ENCODE data around the gene FHL1. TPM values are rescaled to one million over a fixed set of nuclear protein-coding genes. Genes with fewer than 3 reads are reported as not detected.

Gene FHL1
- total and polyA plus RNA-seq, 2 donors (not counting 3 experiments of a cell fraction or from before 2014, with no cell fraction given) = 50.6 to 59.4 TPM

- no peaks in the 10 kb centered on the region for H3K36me3 ChIP-seq (ENCODE audit: control insufficient read depth in 2 of 2, extremely low read depth in 1 of 2, insufficient read depth in 2 of 2, low read length in 2 of 2)
- ChIA-PET POLR2A (interaction anchor here (0.6 kb wide), 1 partner anchor 303 kb away, joined by 3 read pairs; no protein-coding TSS in a partner anchor), CTCF (no interaction called here)
- H3K27me3 ChIP-seq (ENCODE audit: control insufficient read depth in 2 of 2, insufficient read depth in 2 of 2, low read length in 2 of 2) = no peaks in the 10 kb centered on the region
- no peaks in the 10 kb centered on the region for H3K9me1 ChIP-seq (replicated peaks; ENCODE audit: control insufficient read depth, extremely low read depth, insufficient read depth, low read length)
- no peaks in the 10 kb centered on the region for H3K79me2 ChIP-seq (ENCODE audit: control insufficient read depth, insufficient read depth, low read length)
- H3K9ac ChIP-seq (replicated peaks; ENCODE audit: extremely low read depth, insufficient read depth, low read length) = no peak overlapping the region
- FAIRE-seq (no peak), DNase-seq (ENCODE audit: low read depth, low spot score) (no peak)
- BruUV-seq (replicated peaks) = no TSS peak
- H3K4me3 ChIP-seq (replicated peaks in 1 of 3; ENCODE audit: insufficient read depth in 1 of 3, low read depth in 1 of 3, low read length in 3 of 3) = no peak overlapping the region
- H3K9me3 ChIP-seq (replicated peaks; ENCODE audit: control insufficient read depth, insufficient read depth, low read length) = no peaks in the 10 kb centered on the region
- no peak overlapping the region for H3K27ac ChIP-seq (ENCODE audit: insufficient read depth, low read depth, low read length)
- intact Hi-C loops (cut with micrococcal nuclease) (no loop called here), dilution Hi-C loops (cut with MboI; ENCODE audit: extremely low pct_ligation_motif_present, low sequenced_read_pairs) (no loop called here)
- H3K4me1 ChIP-seq (ENCODE audit: control insufficient read depth, extremely low read depth, insufficient read depth, low read length) = peaks cover 38% of the 10 kb centered on the region
- no peak overlapping the region for H2AFZ ChIP-seq (ENCODE audit: low read depth, low read length)
- H4K20me1 ChIP-seq (replicated peaks; ENCODE audit: control insufficient read depth, extremely low read depth, insufficient read depth, low read length) = no peaks in the 10 kb centered on the region
- no peak for TF ChIP-seq POLR2A (IDR thresholded peaks at IDR 0.05; ENCODE audit: low read depth, low read length)
- no peak for TF ChIP-seq EZH2 (IDR thresholded peaks at IDR 0.05; ENCODE audit: borderline replicate concordance, low read depth, low read length, severe bottlenecking)
- no peak overlapping the region for H3K4me2 ChIP-seq (ENCODE audit: insufficient read depth, low read length)
Measured at GRCh38 chrX:136193771-136194170, 46.4 kb downstream of the FHL1 start.

DNA sequence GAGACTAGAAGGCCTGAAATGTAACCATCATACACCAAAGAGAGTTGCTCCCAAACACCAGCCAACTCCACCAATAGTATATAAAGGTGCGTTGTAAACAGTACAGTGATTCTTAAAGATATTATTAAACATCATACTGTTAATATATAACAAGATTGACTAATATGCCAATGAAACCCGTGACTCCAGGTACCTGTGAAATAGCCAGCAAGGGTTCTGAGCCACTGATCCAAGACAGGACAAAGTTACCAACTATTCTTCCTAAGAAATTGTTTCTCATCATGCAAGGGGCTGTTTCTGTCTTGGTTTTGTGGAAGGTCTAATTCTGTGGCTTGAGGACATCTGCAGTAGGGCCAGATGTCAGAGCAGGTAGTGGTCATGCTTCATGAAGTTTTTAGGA lies 47.2 kb downstream of the FHL1 start:
- Histone ChIP-seq H2AFZ (ENCODE audit: low read depth, low read length) (no peak overlapping the region), H3K4me1 (ENCODE audit: control insufficient read depth, extremely low read depth, insufficient read depth, low read length) (peaks cover 31% of the 10 kb centered on the region), H3K9ac (replicated peaks; ENCODE audit: extremely low read depth, insufficient read depth, low read length) (no peak overlapping the region), H3K27me3 (ENCODE audit: control insufficient read depth in 2 of 2, insufficient read depth in 2 of 2, low read length in 2 of 2) (no peaks in the 10 kb centered on the region), H3K36me3 (ENCODE audit: control insufficient read depth in 2 of 2, extremely low read depth in 1 of 2, insufficient read depth in 2 of 2, low read length in 2 of 2) (no peaks in the 10 kb centered on the region), H3K4me2 (ENCODE audit: insufficient read depth, low read length) (no peak overlapping the region), H3K9me1 (replicated peaks; ENCODE audit: control insufficient read depth, extremely low read depth, insufficient read depth, low read length) (no peaks in the 10 kb centered on the region), H4K20me1 (replicated peaks; ENCODE audit: control insufficient read depth, extremely low read depth, insufficient read depth, low read length) (no peaks in the 10 kb centered on the region), H3K27ac (ENCODE audit: insufficient read depth, low read depth, low read length) (no peak overlapping the region), H3K79me2 (ENCODE audit: control insufficient read depth, insufficient read depth, low read length) (no peaks in the 10 kb centered on the region), H3K9me3 (replicated peaks; ENCODE audit: control insufficient read depth, insufficient read depth, low read length) (no peaks in the 10 kb centered on the region), H3K4me3 (replicated peaks in 1 of 3; ENCODE audit: insufficient read depth in 1 of 3, low read depth in 1 of 3, low read length in 3 of 3) (no peak overlapping the region)
- FAIRE-seq (no peak), DNase-seq (ENCODE audit: low read depth, low spot score) (no peak)
- POLR2A ChIA-PET = no interaction called here
- TF ChIP-seq JUN (IDR thresholded peaks at IDR 0.05; ENCODE audit: borderline replicate concordance, insufficient read depth, insufficient read length, low read depth) (no peak), POLR2A (IDR thresholded peaks at IDR 0.05; ENCODE audit: low read depth, low read length) (no peak), GATA2 (IDR thresholded peaks at IDR 0.05; ENCODE audit: insufficient read depth, insufficient read length, low read depth, low read length) (no peak), MYC (IDR thresholded peaks at IDR 0.05; ENCODE audit: low read depth, low read length) (no peak), EZH2 (IDR thresholded peaks at IDR 0.05; ENCODE audit: borderline replicate concordance, low read depth, low read length, severe bottlenecking) (no peak), FOS (IDR thresholded peaks at IDR 0.05; ENCODE audit: borderline replicate concordance, insufficient read depth, low read length) (no peak), POLR2AphosphoS5 (IDR thresholded peaks at IDR 0.05; ENCODE audit: insufficient read depth, low read depth, low read length) (no peak)
- TF ChIP-seq, protein P1, sequence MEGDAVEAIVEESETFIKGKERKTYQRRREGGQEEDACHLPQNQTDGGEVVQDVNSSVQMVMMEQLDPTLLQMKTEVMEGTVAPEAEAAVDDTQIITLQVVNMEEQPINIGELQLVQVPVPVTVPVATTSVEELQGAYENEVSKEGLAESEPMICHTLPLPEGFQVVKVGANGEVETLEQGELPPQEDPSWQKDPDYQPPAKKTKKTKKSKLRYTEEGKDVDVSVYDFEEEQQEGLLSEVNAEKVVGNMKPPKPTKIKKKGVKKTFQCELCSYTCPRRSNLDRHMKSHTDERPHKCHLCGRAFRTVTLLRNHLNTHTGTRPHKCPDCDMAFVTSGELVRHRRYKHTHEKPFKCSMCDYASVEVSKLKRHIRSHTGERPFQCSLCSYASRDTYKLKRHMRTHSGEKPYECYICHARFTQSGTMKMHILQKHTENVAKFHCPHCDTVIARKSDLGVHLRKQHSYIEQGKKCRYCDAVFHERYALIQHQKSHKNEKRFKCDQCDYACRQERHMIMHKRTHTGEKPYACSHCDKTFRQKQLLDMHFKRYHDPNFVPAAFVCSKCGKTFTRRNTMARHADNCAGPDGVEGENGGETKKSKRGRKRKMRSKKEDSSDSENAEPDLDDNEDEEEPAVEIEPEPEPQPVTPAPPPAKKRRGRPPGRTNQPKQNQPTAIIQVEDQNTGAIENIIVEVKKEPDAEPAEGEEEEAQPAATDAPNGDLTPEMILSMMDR (IDR thresholded peaks at IDR 0.05; ENCODE audit: extremely low read depth in 1 of 2, insufficient read depth in 1 of 2, low read depth in 1 of 2, low read length in 2 of 2) = no peak
- TF ChIP-seq, protein P2, sequence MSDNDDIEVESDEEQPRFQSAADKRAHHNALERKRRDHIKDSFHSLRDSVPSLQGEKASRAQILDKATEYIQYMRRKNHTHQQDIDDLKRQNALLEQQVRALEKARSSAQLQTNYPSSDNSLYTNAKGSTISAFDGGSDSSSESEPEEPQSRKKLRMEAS (IDR thresholded peaks at IDR 0.05; ENCODE audit: insufficient read depth, insufficient read length) = no peak
- dilution Hi-C loops (cut with MboI; ENCODE audit: extremely low pct_ligation_motif_present, low sequenced_read_pairs) (no loop called here), intact Hi-C loops (cut with micrococcal nuclease) (no loop called here)
- BruUV-seq (replicated peaks) = no TSS peak
- CTCF ChIA-PET = interaction anchor here (1.0 to 1.5 kb wide), 3 partner anchors 8 to 166 kb away, joined by 3 to 4 read pairs (median 3); no protein-coding TSS in a partner anchor
